GM19099 (cell line): ENCODE data around the gene SRGAP3.

Experiments used
- POLR2A ChIP-seq: IDR thresholded peaks from 3 replicates; pipeline ENCODE4 v1.6.1; 2011; ENCODE audit warnings: low read depth; ENCODE audit not compliant: insufficient read length; ENCODE audit errors: extremely low read depth

Gene SRGAP3

GRCh38 chr3:9118222-9118621 lies 131.2 kb downstream of the SRGAP3 start:
- no peak for TF ChIP-seq POLR2A

DNA sequence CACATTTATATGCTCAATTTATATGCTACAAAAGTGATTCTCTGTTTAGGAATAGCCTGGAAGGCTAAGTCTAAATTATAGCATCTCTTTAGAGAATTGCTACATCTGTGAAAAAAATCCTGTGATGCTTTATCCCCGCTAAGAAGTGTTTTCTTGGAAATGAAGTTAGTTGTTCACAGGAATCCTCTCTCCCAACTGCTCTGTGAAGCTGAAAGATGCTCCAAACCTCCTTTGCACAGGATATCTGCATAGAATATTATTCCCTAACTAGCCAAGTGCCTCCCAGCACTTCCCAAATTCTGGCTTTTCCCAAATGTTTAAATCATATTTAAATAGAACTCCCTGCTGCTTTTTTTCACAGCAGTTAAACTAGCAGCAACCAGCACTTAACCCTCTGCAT lies 132.2 kb downstream of the SRGAP3 start:
- TF ChIP-seq POLR2A = no peak

GRCh38 chr3:9116336-9116735 lies 133.1 kb downstream of the SRGAP3 start:
- TF ChIP-seq POLR2A = no peak

DNA sequence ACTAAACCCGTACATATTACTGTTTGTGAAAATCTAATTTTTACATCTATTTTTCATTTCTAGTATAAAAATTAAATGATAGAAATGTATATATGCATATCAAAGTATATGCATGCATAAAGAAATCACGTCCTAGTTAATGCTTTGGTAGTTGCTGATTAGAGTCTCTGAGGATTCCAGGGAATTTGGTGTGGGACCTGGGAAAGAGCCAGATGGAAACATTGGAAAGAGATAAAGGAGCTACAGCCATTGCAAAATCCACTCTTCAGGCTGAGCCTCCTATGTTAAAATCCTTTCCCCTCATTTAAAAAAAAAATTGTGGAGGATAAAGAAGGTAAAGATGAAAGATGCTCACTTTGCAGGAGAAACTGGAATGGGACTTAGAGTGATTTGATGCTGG lies 134.1 kb downstream of the SRGAP3 start:
- no peak for TF ChIP-seq POLR2A

DNA sequence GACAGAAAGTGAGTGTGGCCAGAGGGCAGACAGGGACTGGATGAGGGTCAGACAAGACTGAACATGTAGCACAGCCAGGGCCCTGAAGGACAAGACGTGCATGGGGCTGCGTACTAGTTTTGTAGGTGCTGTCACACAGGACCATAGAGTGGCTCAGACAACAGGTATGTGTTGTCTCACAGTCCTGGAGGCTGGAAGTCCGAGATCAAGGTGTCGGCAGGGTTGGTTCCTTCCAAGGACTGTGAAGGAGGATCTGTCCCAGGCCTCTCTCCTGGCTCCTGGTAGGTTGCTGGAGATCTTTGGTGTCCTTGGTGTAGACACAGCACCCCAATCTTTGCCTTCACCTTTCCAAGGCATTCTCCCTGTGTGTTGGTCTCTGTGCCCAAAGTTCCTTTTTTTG lies 136.4 kb downstream of the SRGAP3 start:
- TF ChIP-seq POLR2A = no peak

GRCh38 chr3:9111866-9112265 lies 137.6 kb downstream of the SRGAP3 start:
- no peak for TF ChIP-seq POLR2A

DNA sequence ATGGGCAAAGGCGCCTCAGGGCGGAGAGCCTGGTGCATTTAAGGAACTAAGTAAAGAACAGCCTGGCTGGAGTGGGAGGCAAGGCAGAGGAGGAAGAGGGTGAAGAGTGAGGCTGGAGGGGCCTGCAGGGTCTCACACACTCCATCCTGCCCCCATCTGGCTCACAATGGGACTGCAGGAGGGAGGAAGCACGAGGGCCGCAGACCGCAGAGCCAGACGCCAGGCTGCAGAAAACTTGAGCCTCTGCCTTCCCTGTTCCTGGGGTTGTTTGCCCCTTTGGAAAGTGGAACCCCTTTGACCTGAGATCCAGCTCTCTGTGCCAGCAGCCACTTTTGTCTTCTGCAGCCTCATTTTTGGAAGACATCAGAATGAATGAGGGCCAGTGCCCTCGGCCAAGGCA lies 138.0 kb downstream of the SRGAP3 start:
- TF ChIP-seq POLR2A = no peak

- TF ChIP-seq POLR2A = no peak
These were observed 138.6 kb downstream of the SRGAP3 start for GRCh38 chr3:9110802-9111201.

GRCh38 chr3:9110316-9110715 lies 139.1 kb downstream of the SRGAP3 start:
- TF ChIP-seq POLR2A = no peak

DNA sequence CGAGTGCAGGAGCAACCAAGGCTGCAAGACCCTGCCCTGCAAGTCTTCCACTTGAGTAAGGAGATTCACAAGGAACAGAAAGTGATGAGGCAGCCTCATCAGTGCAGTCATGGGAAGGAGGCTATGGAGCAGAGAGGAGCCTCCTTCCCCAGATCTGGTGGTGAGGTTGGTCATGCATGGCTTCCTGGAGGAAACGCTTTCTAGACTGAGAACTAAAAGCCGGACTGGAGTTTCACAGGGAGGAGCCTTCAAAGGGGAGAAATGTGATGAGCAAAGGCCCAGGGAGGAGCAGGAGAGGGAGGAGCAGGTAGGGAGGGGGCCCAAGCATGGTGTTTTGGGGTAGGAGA lies 139.9 kb downstream of the SRGAP3 start:
- no peak for TF ChIP-seq POLR2A

DNA sequence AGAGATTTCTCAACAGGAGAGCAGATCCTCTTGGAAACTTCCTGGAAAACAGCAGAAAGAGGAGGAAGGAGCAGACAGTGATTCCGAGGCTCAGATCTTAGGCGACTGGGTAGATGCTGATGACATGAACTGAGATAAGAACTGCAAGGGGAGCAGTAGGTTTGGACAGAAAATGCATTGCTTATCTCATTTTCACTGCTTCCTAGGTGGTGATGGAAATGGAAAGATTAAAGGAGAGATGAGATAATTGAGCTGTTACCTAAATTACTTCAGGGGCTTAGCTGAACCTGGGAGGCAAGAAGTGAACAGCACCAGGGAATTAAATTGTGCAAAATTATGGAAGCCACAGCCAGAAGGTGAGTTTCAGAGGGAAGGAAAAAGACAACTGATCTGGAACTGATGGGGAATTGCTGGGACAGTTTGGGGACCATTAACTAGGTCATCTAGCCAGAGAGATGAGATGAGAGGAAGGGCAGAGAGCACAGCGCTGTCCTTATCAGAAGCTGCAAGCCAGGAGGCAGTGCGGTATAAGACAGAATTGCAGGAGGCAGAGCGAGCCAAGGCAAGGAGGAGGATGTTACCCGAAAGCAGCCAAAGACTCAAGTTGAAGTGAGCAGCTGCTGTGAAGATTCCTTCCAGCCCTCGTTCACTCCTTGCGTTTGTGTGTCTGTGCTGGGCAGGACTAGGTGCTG lies 140.4 kb downstream of the SRGAP3 start:
- no peak for TF ChIP-seq POLR2A

- no peak for TF ChIP-seq POLR2A
These were observed 141.7 kb downstream of the SRGAP3 start for GRCh38 chr3:9107738-9108137.

- TF ChIP-seq POLR2A = no peak
These were observed 144.0 kb downstream of the SRGAP3 start for GRCh38 chr3:9105421-9105820.

GRCh38 chr3:9104121-9104520 lies 145.3 kb downstream of the SRGAP3 start:
- TF ChIP-seq POLR2A = no peak

- TF ChIP-seq POLR2A = no peak
These were observed 147.0 kb downstream of the SRGAP3 start for GRCh38 chr3:9102240-9102981.

GRCh38 chr3:9101286-9101685 lies 148.2 kb downstream of the SRGAP3 start:
- no peak for TF ChIP-seq POLR2A

GRCh38 chr3:9100513-9100894 lies 148.9 kb downstream of the SRGAP3 start:
- TF ChIP-seq POLR2A = no peak

GRCh38 chr3:9099702-9100512 lies 149.5 kb downstream of the SRGAP3 start:
- TF ChIP-seq POLR2A = no peak
